Bronchial epithelial cell (primary cell): Measurements from ENCODE around the gene AP1B1. TPM values are rescaled to one million over a fixed set of nuclear protein-coding genes. Genes with fewer than 3 reads are reported as not detected.
A peak's percentile ranks its signal among the peaks of the same experiment; 100 is the strongest.

ENCODE experiments used
- DNase-seq: peaks from one replicate; pipeline ENCODE4 v3.0.0-alpha.2; 2010; ENCODE audit warnings: low read depth
- FAIRE-seq: peaks from 2 replicates; lab custom pipeline; 2011; peaks lifted over from hg19 to GRCh38; lab: Jason Lieb, UNC
- H3K27me3 ChIP-seq: 2 replicates; pipeline ENCODE4 v1.5.1; 2011; ENCODE audit warnings: low read length; ENCODE audit not compliant: control insufficient read depth, insufficient read depth
- H3K36me3 ChIP-seq: 2 replicates; pipeline ENCODE4 v1.5.1; 2011; ENCODE audit warnings: low read length; ENCODE audit not compliant: control insufficient read depth, insufficient read depth
- H3K4me3 ChIP-seq: 2 replicates; pipeline ENCODE4 v1.5.1; 2011; ENCODE audit warnings: mild to moderate bottlenecking, low read depth, low read length, control low read depth
- total RNA-seq: library from RNA; depleted of rRNA; stranded (reverse); fragments of >200 nt; gene quantifications from 2 replicates; pipeline ENCODE4 v1.2.1, GENCODE V29; 2014
- TF ChIP-seq, protein P1 (sequence below): IDR thresholded peaks from 2 replicates; pipeline ENCODE4 v1.5.1; 2011; ENCODE audit warnings: mild to moderate bottlenecking, moderate library complexity, low read length, control low read depth, inconsistent platforms; ENCODE audit not compliant: insufficient read depth, severe bottlenecking

The AP1B1 gene
- total RNA-seq, 1 donor from 2014 or later = 44.8 TPM

DNA sequence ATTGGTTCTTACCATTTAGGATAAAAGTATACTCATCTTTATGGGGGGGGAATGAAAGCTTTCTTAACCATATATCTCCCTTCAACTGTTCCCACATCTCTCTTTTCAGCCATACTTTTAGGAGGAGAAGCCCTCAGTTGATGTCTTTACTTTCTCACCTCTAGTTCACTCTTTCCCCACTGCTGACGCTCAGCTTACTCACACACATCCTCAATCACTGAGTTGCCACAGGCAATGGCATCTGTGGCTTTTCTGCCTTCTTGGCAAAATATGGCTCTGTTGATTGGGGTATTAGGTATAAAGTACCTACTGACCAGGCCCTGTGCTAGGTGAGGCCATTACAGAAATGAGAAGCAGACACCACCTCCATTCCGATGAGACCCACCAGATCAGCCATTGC is 12.2 kb upstream of the AP1B1 start:
- DNase-seq (peak; percentile 39), FAIRE-seq (no peak)
- Histone ChIP-seq H3K27me3 (no peaks in the 10 kb centered on the region), H3K4me3 (no peak overlapping the region), H3K36me3 (no peaks in the 10 kb centered on the region)
- TF ChIP-seq, protein P1, sequence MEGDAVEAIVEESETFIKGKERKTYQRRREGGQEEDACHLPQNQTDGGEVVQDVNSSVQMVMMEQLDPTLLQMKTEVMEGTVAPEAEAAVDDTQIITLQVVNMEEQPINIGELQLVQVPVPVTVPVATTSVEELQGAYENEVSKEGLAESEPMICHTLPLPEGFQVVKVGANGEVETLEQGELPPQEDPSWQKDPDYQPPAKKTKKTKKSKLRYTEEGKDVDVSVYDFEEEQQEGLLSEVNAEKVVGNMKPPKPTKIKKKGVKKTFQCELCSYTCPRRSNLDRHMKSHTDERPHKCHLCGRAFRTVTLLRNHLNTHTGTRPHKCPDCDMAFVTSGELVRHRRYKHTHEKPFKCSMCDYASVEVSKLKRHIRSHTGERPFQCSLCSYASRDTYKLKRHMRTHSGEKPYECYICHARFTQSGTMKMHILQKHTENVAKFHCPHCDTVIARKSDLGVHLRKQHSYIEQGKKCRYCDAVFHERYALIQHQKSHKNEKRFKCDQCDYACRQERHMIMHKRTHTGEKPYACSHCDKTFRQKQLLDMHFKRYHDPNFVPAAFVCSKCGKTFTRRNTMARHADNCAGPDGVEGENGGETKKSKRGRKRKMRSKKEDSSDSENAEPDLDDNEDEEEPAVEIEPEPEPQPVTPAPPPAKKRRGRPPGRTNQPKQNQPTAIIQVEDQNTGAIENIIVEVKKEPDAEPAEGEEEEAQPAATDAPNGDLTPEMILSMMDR = no peak

DNA sequence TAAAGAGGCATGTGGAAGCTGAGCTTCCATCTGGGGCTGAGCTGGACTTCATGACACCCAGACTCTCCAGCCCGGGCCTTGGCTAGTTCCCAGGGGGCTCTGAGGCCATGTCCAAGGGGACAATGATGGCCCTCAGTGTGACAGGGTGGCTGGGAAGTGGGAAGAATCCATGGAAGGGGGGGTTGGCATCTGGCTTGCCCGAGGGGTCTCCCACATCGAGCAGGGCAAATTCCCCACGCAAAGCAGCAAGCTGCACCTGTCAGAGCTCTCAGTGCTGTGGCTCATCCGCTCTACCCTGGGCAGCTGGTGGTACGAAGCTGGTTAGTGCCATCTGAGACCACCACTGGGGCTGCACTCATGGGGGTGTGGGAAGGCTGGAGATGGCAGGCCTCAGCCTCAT is 9.4 kb upstream of the AP1B1 start:
- TF ChIP-seq, protein P1 = no peak
- DNase-seq (no peak), FAIRE-seq (no peak)
- Histone ChIP-seq H3K36me3 (no peaks in the 10 kb centered on the region), H3K4me3 (no peak overlapping the region), H3K27me3 (no peaks in the 10 kb centered on the region)

DNA sequence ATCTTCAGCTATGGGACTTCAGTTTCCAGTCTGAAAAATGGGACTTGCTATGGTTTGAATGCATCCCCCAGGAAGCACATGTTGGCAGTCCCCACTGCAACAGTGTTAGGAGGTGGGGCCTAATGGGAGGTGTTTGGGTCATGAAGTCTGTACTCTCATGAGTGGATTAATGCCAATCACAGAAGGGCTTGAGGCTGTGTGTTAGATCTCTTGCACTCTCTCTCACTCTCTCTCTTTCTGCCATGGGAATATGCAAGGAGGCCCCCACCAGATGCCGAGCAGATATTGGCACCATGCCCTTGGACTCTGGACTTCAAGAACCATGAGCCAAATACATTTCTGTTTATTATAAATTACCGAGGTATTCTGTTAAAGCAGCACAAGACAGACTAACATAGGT is 7.8 kb upstream of the AP1B1 start:
- H3K4me3 ChIP-seq = no peak overlapping the region

DNA sequence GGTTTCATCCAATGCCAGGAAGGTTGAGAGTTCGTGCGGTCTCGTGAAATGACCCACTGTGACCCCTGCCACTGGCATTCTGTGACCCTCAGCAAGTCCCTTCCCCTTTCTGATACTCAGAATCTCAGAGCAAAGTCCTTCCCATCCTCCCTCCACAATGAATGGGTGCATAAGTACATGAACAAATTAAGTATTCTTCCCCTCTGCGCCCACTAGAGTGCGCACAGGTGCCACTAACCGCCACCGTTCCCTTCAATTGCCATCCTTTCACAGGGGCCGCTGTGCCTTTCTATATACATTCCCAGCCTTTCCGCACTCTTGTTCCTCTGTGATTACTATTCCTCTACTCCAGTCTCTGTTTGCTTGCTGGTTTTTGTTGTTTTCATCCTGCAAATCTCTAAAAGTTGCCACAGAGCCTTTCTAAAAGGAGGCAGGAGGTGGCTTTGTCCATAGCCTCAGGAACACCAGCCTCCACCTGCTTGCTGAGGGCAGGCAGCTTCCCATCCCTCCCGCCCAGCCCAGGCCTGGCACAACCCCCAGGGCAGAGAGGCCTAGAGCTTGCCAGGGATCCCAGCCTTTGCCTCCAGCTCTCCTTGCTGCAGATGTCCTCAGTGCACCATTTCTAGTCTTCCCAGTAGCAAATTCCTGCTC is 6.7 kb upstream of the AP1B1 start:
- no peak overlapping the region for H3K4me3 ChIP-seq
- TF ChIP-seq, protein P1 = peak; percentile 79
- no peaks in the 10 kb centered on the region for H3K36me3 ChIP-seq
- DNase-seq (peak; percentile 60), FAIRE-seq (no peak)
- H3K27me3 ChIP-seq = no peaks in the 10 kb centered on the region

More for the DNA sequence above, 7.8 kb upstream of the AP1B1 start:
- TF ChIP-seq, protein P1 = no peak
- DNase-seq = no peak
- Histone ChIP-seq H3K36me3 (no peaks in the 10 kb centered on the region), H3K27me3 (no peaks in the 10 kb centered on the region)
- FAIRE-seq = no peak

DNA sequence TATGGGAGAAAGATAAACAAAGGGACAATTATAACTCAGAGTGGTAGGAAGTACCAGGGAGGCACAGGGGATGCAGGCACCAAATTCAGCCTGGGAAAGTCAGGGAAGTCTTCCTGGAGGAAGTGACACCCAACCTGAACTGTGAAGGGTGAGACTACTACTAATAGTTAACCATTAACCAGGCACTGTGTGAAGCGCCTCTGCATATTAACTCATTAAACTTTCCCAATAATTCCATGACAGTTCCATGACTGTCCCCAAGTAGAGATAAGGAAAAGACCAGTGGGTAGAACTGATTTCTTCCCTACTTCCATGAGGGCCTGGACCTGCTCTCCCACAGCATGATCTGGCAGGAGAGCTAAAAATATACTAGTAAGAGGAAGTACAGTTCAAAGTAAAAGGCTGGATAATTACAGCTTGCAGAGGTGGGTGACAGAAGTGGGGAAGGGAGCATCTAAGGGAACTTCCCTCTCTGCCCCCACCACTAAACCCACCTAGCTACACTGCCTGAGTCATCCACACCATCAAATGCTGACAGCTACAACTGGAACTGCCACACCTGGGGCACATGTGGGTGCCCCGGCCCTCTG is 4.7 kb upstream of the AP1B1 start:
- TF ChIP-seq, protein P1 = no peak
- no peak overlapping the region for H3K4me3 ChIP-seq
- DNase-seq (no peak), FAIRE-seq (no peak)
- no peaks in the 10 kb centered on the region for H3K27me3 ChIP-seq
- no peaks in the 10 kb centered on the region for H3K36me3 ChIP-seq

DNA sequence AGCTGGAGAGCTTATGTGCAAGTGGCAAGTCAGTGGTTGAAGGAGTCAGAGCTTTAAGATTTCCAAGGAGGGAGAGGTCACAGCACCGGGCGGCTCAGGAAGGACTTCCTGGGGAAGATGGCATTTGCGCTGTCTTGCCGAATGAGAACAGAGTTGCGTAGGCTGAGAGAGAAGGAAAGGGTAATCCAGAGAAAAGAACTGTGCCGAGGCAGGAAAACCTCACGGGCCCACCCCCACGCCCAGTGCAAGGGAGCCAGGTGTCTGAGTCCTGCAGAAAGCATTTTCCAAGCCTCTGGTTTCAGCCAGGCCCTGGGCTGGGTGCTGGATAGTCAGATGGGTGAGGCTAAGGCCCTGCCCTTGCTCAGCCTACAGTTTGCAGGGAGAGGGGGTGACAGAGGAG is 3.2 kb upstream of the AP1B1 start:
- DNase-seq (no peak), FAIRE-seq (no peak)
- H3K27me3 ChIP-seq = no peaks in the 10 kb centered on the region
- no peaks in the 10 kb centered on the region for H3K36me3 ChIP-seq
- no peak overlapping the region for H3K4me3 ChIP-seq
- TF ChIP-seq, protein P1 = no peak
